Muscle of arm (tissue), 14 donors: ENCODE measurements around the gene SCT. TPM values are rescaled to one million over a fixed set of nuclear protein-coding genes. Genes with fewer than 3 reads are reported as not detected.
"Not testable (repeated sequence)": the region's sequence is repeated elsewhere in the genome, so short reads cannot be mapped to it uniquely, and the experiment has no call there.

ENCODE experiments used
- DNase-seq: peaks from one replicate; pipeline ENCODE4 v3.0.0-alpha.2; 2013
- long read RNA-seq, 11 donors: transcript quantifications; one replicate each; lab custom pipeline, GENCODE V29; 2026
- polyA plus RNA-seq, 12 donors: library from polyadenylated mRNA; unstranded; fragments of 120-200 nt; gene quantifications; one replicate each; pipeline ENCODE4 v1.2.1, GENCODE V29; 2013; ENCODE audit not compliant: insufficient read length in 12 of 12

The SCT gene
- polyA plus RNA-seq: 100 to 1,000 TPM in 1 of 12 donors, 10 to 100 TPM in 9, not detected in 2; 17.6 to 109 (median 52.1) TPM
- long read RNA-seq, donor 1, transcript SCT-201 (4 exons, 366 nt): major isoform, 125 of 141 reads
- long read RNA-seq, donor 1, partial matches to known transcripts: 16 of 141 reads
- long read RNA-seq, donor 1, other reads (novel, unspliced or antisense): 0 of 141 reads
- long read RNA-seq, donor 2, transcript SCT-201 (4 exons, 366 nt): major isoform, 109 of 151 reads
- long read RNA-seq, donor 2, partial matches to known transcripts: 37 of 151 reads
- long read RNA-seq, donor 2, other reads (novel, unspliced or antisense): 5 of 151 reads
- long read RNA-seq, donor 3, transcript SCT-201 (4 exons, 366 nt): major isoform, 61 of 86 reads
- long read RNA-seq, donor 3, partial matches to known transcripts: 25 of 86 reads
- long read RNA-seq, donor 3, other reads (novel, unspliced or antisense): 0 of 86 reads
- long read RNA-seq, donor 4, transcript SCT-201 (4 exons, 366 nt): major isoform, 37 of 47 reads
- long read RNA-seq, donor 4, partial matches to known transcripts: 10 of 47 reads
- long read RNA-seq, donor 4, other reads (novel, unspliced or antisense): 0 of 47 reads
- long read RNA-seq, donor 5: 0 reads
- long read RNA-seq, donor 6, transcript SCT-201 (4 exons, 366 nt): major isoform, 41 of 58 reads
- long read RNA-seq, donor 6, partial matches to known transcripts: 17 of 58 reads
- long read RNA-seq, donor 6, other reads (novel, unspliced or antisense): 0 of 58 reads
- long read RNA-seq, donor 7, transcript SCT-201 (4 exons, 366 nt): major isoform, 35 of 47 reads
- long read RNA-seq, donor 7, partial matches to known transcripts: 12 of 47 reads
- long read RNA-seq, donor 7, other reads (novel, unspliced or antisense): 0 of 47 reads
- long read RNA-seq, donor 8, transcript SCT-201 (4 exons, 366 nt): major isoform, 121 of 162 reads
- long read RNA-seq, donor 8, partial matches to known transcripts: 41 of 162 reads
- long read RNA-seq, donor 8, other reads (novel, unspliced or antisense): 0 of 162 reads
- long read RNA-seq, donor 9, transcript SCT-201 (4 exons, 366 nt): major isoform, 58 of 79 reads
- long read RNA-seq, donor 9, partial matches to known transcripts: 21 of 79 reads
- long read RNA-seq, donor 9, other reads (novel, unspliced or antisense): 0 of 79 reads
- long read RNA-seq, donor 10, transcript SCT-201 (4 exons, 366 nt): major isoform, 84 of 121 reads
- long read RNA-seq, donor 10, partial matches to known transcripts: 32 of 121 reads
- long read RNA-seq, donor 10, other reads (novel, unspliced or antisense): 5 of 121 reads
- long read RNA-seq, donor 11, transcript SCT-201 (4 exons, 366 nt): major isoform, 75 of 94 reads
- long read RNA-seq, donor 11, partial matches to known transcripts: 19 of 94 reads
- long read RNA-seq, donor 11, other reads (novel, unspliced or antisense): 0 of 94 reads

GRCh38 chr11:626475-627307 is at the start of gene SCT:
SCT (minus strand) TSS chr11:627181; CDS start chr11:627143, 38 bp downstream.
- DNase-seq: no peak

GRCh38 chr11:674406-674805 is 47.4 kb upstream of the SCT start:
- no peak for DNase-seq

- no peak for DNase-seq
These were observed 46.9 kb upstream of the SCT start for GRCh38 chr11:673866-674265.

- no peak for DNase-seq
These were observed 38.8 kb upstream of the SCT start for GRCh38 chr11:665704-666281.

- DNase-seq: peak; percentile 24
These were observed 38.2 kb upstream of the SCT start for GRCh38 chr11:665062-665703.

GRCh38 chr11:662689-663274 is 35.8 kb upstream of the SCT start:
- DNase-seq: no peak

- DNase-seq: no peak
These were observed 33.9 kb upstream of the SCT start for GRCh38 chr11:660681-661444.

- DNase-seq: no peak
These were observed 33.3 kb upstream of the SCT start for GRCh38 chr11:660281-660680.

- no peak for DNase-seq
These were observed 32.6 kb upstream of the SCT start for GRCh38 chr11:659532-660085.

- DNase-seq: no peak
These were observed 30.7 kb upstream of the SCT start for GRCh38 chr11:657691-658126.

- DNase-seq: no peak
These were observed 29.9 kb upstream of the SCT start for GRCh38 chr11:656866-657265.

GRCh38 chr11:656426-656825 is 29.4 kb upstream of the SCT start:
- DNase-seq: no peak

- DNase-seq: no peak
These were observed 28.2 kb upstream of the SCT start for GRCh38 chr11:655036-655726.

- not testable (repeated sequence) for DNase-seq
These were observed 27.5 kb upstream of the SCT start for GRCh38 chr11:654444-654843.

- no peak for DNase-seq
These were observed 26.9 kb upstream of the SCT start for GRCh38 chr11:653837-654236.

- DNase-seq: not testable (repeated sequence)
These were observed 26.2 kb upstream of the SCT start for GRCh38 chr11:653136-653535.

- DNase-seq: no peak
These were observed 23.5 kb upstream of the SCT start for GRCh38 chr11:650482-650881.
